Keratinocyte (primary cell): ENCODE measurements around the gene CIRBP. TPM values are rescaled to one million over a fixed set of nuclear protein-coding genes. Genes with fewer than 3 reads are reported as not detected.

ENCODE experiments used
- DNase-seq: peaks from one replicate; pipeline ENCODE4 v3.0.0-alpha.2; 2011; ENCODE audit warnings: low read depth, missing footprints, low spot score
- FAIRE-seq: peaks from 2 replicates; lab custom pipeline; 2011; peaks lifted over from hg19 to GRCh38; lab: Jason Lieb, UNC
- H2AFZ ChIP-seq: 2 replicates; pipeline ENCODE4 v1.6.0; 2012; ENCODE audit warnings: low read length, control low read depth, inconsistent platforms; ENCODE audit not compliant: control insufficient read depth
- H3K27ac ChIP-seq: 2 replicates; pipeline ENCODE4 v1.5.1; 2011; ENCODE audit warnings: low read length; ENCODE audit not compliant: control insufficient read depth, insufficient read depth
- H3K27me3 ChIP-seq: 3 replicates; pipeline ENCODE4 v1.6.0; 2011; ENCODE audit warnings: low read length; ENCODE audit not compliant: control insufficient read depth, insufficient read depth; ENCODE audit errors: extremely low read depth
- H3K36me3 ChIP-seq, 2 experiments: 2 replicates in 1 of 2; 3 replicates in 1 of 2; pipeline ENCODE4 v1.5.1; 2011; ENCODE audit warnings: low read length in 2 of 2, mild to moderate bottlenecking in 1 of 2; ENCODE audit not compliant: control insufficient read depth in 2 of 2, insufficient read depth in 2 of 2; ENCODE audit errors: extremely low read depth in 1 of 2
- H3K4me1 ChIP-seq: 3 replicates; pipeline ENCODE4 v1.5.1; 2011; ENCODE audit warnings: low read length; ENCODE audit not compliant: control insufficient read depth, insufficient read depth; ENCODE audit errors: extremely low read depth
- H3K4me2 ChIP-seq: 3 replicates; pipeline ENCODE4 v1.6.0; 2011; ENCODE audit warnings: low read depth, low read length; ENCODE audit not compliant: control insufficient read depth, insufficient read depth; ENCODE audit errors: extremely low read depth
- H3K4me3 ChIP-seq, 3 experiments: fragments of 200-600 bp in 1 of 3; sonication (generic) in 1 of 3; 2 replicates in 2 of 3; 3 replicates in 1 of 3; pipeline ENCODE4 v1.5.1; 2011 to 2016; ENCODE audit warnings: low read length in 3 of 3, mild to moderate bottlenecking in 3 of 3, control low read depth in 2 of 3, inconsistent platforms in 1 of 3, low read depth in 1 of 3, mixed read lengths in 1 of 3, mixed run types in 1 of 3, moderate library complexity in 1 of 3; ENCODE audit not compliant: control insufficient read depth in 2 of 3, insufficient read depth in 2 of 3; ENCODE audit errors: extremely low read depth in 1 of 3
- H3K79me2 ChIP-seq: 2 replicates; pipeline ENCODE4 v1.6.0; 2012; ENCODE audit warnings: low read length; ENCODE audit not compliant: control insufficient read depth, insufficient read depth
- H3K9ac ChIP-seq: 3 replicates; pipeline ENCODE4 v1.6.0; 2011; ENCODE audit warnings: low read length; ENCODE audit not compliant: control insufficient read depth, insufficient read depth; ENCODE audit errors: extremely low read depth
- H3K9me1 ChIP-seq: 3 replicates; pipeline ENCODE4 v1.6.0; 2011; ENCODE audit warnings: low read length; ENCODE audit not compliant: control insufficient read depth, insufficient read depth; ENCODE audit errors: extremely low read depth
- H3K9me3 ChIP-seq: 2 replicates; pipeline ENCODE4 v1.5.1; 2012; ENCODE audit warnings: low read depth, low read length; ENCODE audit not compliant: control insufficient read depth
- H4K20me1 ChIP-seq: 3 replicates; pipeline ENCODE4 v1.6.0; 2011; ENCODE audit warnings: low read length; ENCODE audit not compliant: control insufficient read depth, insufficient read depth; ENCODE audit errors: extremely low read depth
- CTCF ChIP-seq, 3 experiments: IDR thresholded peaks in 1 of 3; conservative IDR thresholded peaks in 1 of 3; optimal IDR thresholded peaks in 1 of 3; 2 replicates in 2 of 3; 3 replicates in 1 of 3; pipeline versions ENCODE3 to v1.5.1; 2011; ENCODE audit warnings: low read length in 3 of 3, mild to moderate bottlenecking in 3 of 3, moderate library complexity in 2 of 3, control low read depth in 1 of 3, inconsistent platforms in 1 of 3; ENCODE audit not compliant: insufficient read depth in 2 of 3; ENCODE audit errors: extremely low read depth in 1 of 3
- EZH2 ChIP-seq: IDR thresholded peaks from one replicate; pipeline ENCODE4 v1.6.1; 2012; ENCODE audit warnings: inconsistent platforms, mild to moderate bottlenecking, low read length, moderate library complexity
- dilution Hi-C: fragments of 300-500 bp; cut with MboI; formaldehyde crosslinking; loops from one replicate; pipeline ENCODE4 v1.7.0; 2020; ENCODE audit warnings: low sequenced_read_pairs; ENCODE audit not compliant: extremely low pct_ligation_motif_present
- polyA plus RNA-seq, 5 experiments: library from polyadenylated mRNA; depleted of rRNA in 3 of 5; stranded (reverse) in 3 of 5; stranded (forward) in 1 of 5; unstranded in 1 of 5; fragments of >200 nt; gene quantifications; 1 replicate in 1 of 5; 2 replicates in 3 of 5; 3 replicates in 1 of 5; pipeline versions ENCODE4 v1.2.1 to v1.2.3, GENCODE V29; 2011 to 2012; ENCODE audit warnings: missing spikeins in 2 of 5, low read depth in 1 of 5, low replicate concordance in 1 of 5

The CIRBP gene
- polyA plus RNA-seq, 1 donor (not counting 4 experiments of a cell fraction or from before 2014, with no cell fraction given) = 113 TPM

- Histone ChIP-seq H3K27ac (no peak overlapping the region), H3K79me2 (no peaks in the 10 kb centered on the region), H3K36me3 (peaks cover 7 to 14% of the 10 kb centered on the region in 2 experiments), H3K4me2 (no peak overlapping the region), H3K4me3 (no peak overlapping the region), H4K20me1 (peaks cover 14% of the 10 kb centered on the region), H3K4me1 (no peaks in the 10 kb centered on the region), H2AFZ (no peak overlapping the region), H3K9me1 (no peaks in the 10 kb centered on the region), H3K27me3 (peaks cover 50% of the 10 kb centered on the region), H3K9ac (no peak overlapping the region), H3K9me3 (no peaks in the 10 kb centered on the region)
- no peak for TF ChIP-seq CTCF (optimal IDR thresholded peaks at IDR 0.05 in 1 of 3, IDR thresholded peaks at IDR 0.05 in 1 of 3, conservative IDR thresholded peaks at IDR 0.05 in 1 of 3; ENCODE audit: extremely low read depth in 1 of 3, insufficient read depth in 2 of 3, low read length in 3 of 3)
- TF ChIP-seq EZH2 = no peak
- dilution Hi-C loops = no loop called here
- DNase-seq = no peak
- FAIRE-seq = no peak
These were observed 14.2 kb downstream of the CIRBP start for GRCh38 chr19:1283207-1283916.

- Histone ChIP-seq H2AFZ (no peak overlapping the region), H3K4me2 (no peak overlapping the region), H3K36me3 (peaks cover 7 to 13% of the 10 kb centered on the region in 2 experiments), H3K79me2 (no peaks in the 10 kb centered on the region), H3K9me3 (no peaks in the 10 kb centered on the region), H3K4me3 (no peak overlapping the region), H4K20me1 (peaks cover 14% of the 10 kb centered on the region), H3K9ac (no peak overlapping the region), H3K27ac (no peak overlapping the region), H3K4me1 (no peaks in the 10 kb centered on the region), H3K27me3 (peaks cover 55% of the 10 kb centered on the region), H3K9me1 (no peaks in the 10 kb centered on the region)
- dilution Hi-C loops = no loop called here
- FAIRE-seq = no peak
- no peak for DNase-seq
- TF ChIP-seq CTCF (optimal IDR thresholded peaks at IDR 0.05 in 1 of 3, IDR thresholded peaks at IDR 0.05 in 1 of 3, conservative IDR thresholded peaks at IDR 0.05 in 1 of 3; ENCODE audit: extremely low read depth in 1 of 3, insufficient read depth in 2 of 3, low read length in 3 of 3) = no peak
- TF ChIP-seq EZH2 = no peak
These were observed 14.8 kb downstream of the CIRBP start for GRCh38 chr19:1283917-1284292.
